Fibroblast of the conjunctiva (primary cell): ENCODE measurements around the gene TSPYL6.
"Not testable (repeated sequence)": the region's sequence is repeated elsewhere in the genome, so short reads cannot be mapped to it uniquely, and the experiment has no call there.

Experiments used
- DNase-seq: peaks from one replicate; pipeline ENCODE4 v3.0.0-alpha.2; 2010; ENCODE audit warnings: low read depth

Gene TSPYL6

GRCh38 chr2:54256091-54256694, at the start of gene TSPYL6:
TSPYL6 (minus strand) TSS chr2:54256229; CDS start chr2:54256151, 78 bp downstream.
- DNase-seq = no peak

- DNase-seq = no peak
Observed at GRCh38 chr2:54303631-54304030, 47.6 kb upstream of the TSPYL6 start.

- DNase-seq = no peak
Observed at GRCh38 chr2:54298514-54298913, 42.5 kb upstream of the TSPYL6 start.

GRCh38 chr2:54295911-54296310, 39.9 kb upstream of the TSPYL6 start:
- no peak for DNase-seq

- not testable (repeated sequence) for DNase-seq
Observed at GRCh38 chr2:54294665-54295064, 38.6 kb upstream of the TSPYL6 start.

GRCh38 chr2:54290356-54291025, 34.5 kb upstream of the TSPYL6 start:
- DNase-seq = no peak

- no peak for DNase-seq
Observed at GRCh38 chr2:54289917-54290316, 33.9 kb upstream of the TSPYL6 start.

GRCh38 chr2:54287532-54287931, 31.5 kb upstream of the TSPYL6 start:
- no peak for DNase-seq

GRCh38 chr2:54285451-54285850, 29.4 kb upstream of the TSPYL6 start:
- no peak for DNase-seq

- DNase-seq = no peak
Observed at GRCh38 chr2:54284826-54285225, 28.8 kb upstream of the TSPYL6 start.

- no peak for DNase-seq
Observed at GRCh38 chr2:54279385-54279784, 23.4 kb upstream of the TSPYL6 start.

GRCh38 chr2:54275541-54275940, 19.5 kb upstream of the TSPYL6 start:
- no peak for DNase-seq

- peak; percentile 85 for DNase-seq
Observed at GRCh38 chr2:54274781-54275242, 18.8 kb upstream of the TSPYL6 start.

GRCh38 chr2:54271843-54272627, 16.0 kb upstream of the TSPYL6 start:
- no peak for DNase-seq

GRCh38 chr2:54271189-54271588, 15.2 kb upstream of the TSPYL6 start:
- no peak for DNase-seq

- DNase-seq = no peak
Observed at GRCh38 chr2:54267577-54267976, 11.5 kb upstream of the TSPYL6 start.

- DNase-seq = not testable (repeated sequence)
Observed at GRCh38 chr2:54265081-54265480, 9.1 kb upstream of the TSPYL6 start.

- no peak for DNase-seq
Observed at GRCh38 chr2:54262015-54262765, 6.2 kb upstream of the TSPYL6 start.

GRCh38 chr2:54261537-54261936, 5.5 kb upstream of the TSPYL6 start:
- no peak for DNase-seq

- no peak for DNase-seq
Observed at GRCh38 chr2:54260241-54260595, 4.2 kb upstream of the TSPYL6 start.

GRCh38 chr2:54259413-54260240, 3.6 kb upstream of the TSPYL6 start:
- no peak for DNase-seq
